CD14-positive monocyte (primary cell): ENCODE results near the gene RNF19B. TPM values are rescaled to one million over a fixed set of nuclear protein-coding genes. Genes with fewer than 3 reads are reported as not detected.
A peak's percentile ranks its signal among the peaks of the same experiment; 100 is the strongest.

ENCODE experiments used
- DNase-seq, 3 donors: peaks; one replicate each; pipeline ENCODE4 v3.0.0-alpha.2; 2011 to 2022
- H2AFZ ChIP-seq: 2 replicates; pipeline ENCODE4 v1.6.0; 2012; ENCODE audit warnings: mild to moderate bottlenecking, low read depth, low read length, inconsistent platforms; ENCODE audit not compliant: insufficient read depth, poor library complexity, severe bottlenecking
- H3K27ac ChIP-seq, 2 donors: 1 replicate in 1 of 2; 2 replicates in 1 of 2; pipeline ENCODE4 v1.5.1; 2012 to 2013; ENCODE audit warnings: low read length in 2 of 2, control low read depth in 1 of 2, inconsistent platforms in 1 of 2, low read depth in 1 of 2, mild to moderate bottlenecking in 1 of 2
- H3K27me3 ChIP-seq, 2 donors: one replicate each; pipeline versions ENCODE4 v1.6.0 to v1.6.1; 2011 to 2013; ENCODE audit warnings: low read length in 2 of 2; ENCODE audit not compliant: control insufficient read depth in 2 of 2, insufficient read depth in 2 of 2
- H3K36me3 ChIP-seq, 2 donors: replicated peaks in 1 of 2; 1 replicate in 1 of 2; 2 replicates in 1 of 2; pipeline versions ENCODE4 v1.5.1 to v1.6.1; 2012 to 2013; ENCODE audit warnings: low read length in 2 of 2, control low read depth in 1 of 2, inconsistent platforms in 1 of 2, mild to moderate bottlenecking in 1 of 2; ENCODE audit not compliant: insufficient read depth in 2 of 2, control insufficient read depth in 1 of 2
- H3K4me1 ChIP-seq, 2 donors: 1 replicate in 1 of 2; 2 replicates in 1 of 2; pipeline versions ENCODE4 v1.5.1 to v1.6.1; 2012 to 2013; ENCODE audit warnings: low read length in 2 of 2, control low read depth in 1 of 2, inconsistent platforms in 1 of 2, mild to moderate bottlenecking in 1 of 2, moderate library complexity in 1 of 2; ENCODE audit not compliant: insufficient read depth in 2 of 2, control insufficient read depth in 1 of 2
- H3K4me2 ChIP-seq: replicated peaks from 2 replicates; pipeline ENCODE3; 2012; ENCODE audit warnings: low read length, moderate library complexity, mild to moderate bottlenecking; ENCODE audit not compliant: poor library complexity, severe bottlenecking; ENCODE audit errors: extremely low read depth
- H3K4me3 ChIP-seq, 3 experiments: fragments of 200-600 bp in 1 of 3; sonication (generic) in 1 of 3; replicated peaks in 1 of 3; 1 replicate in 2 of 3; 2 replicates in 1 of 3; pipeline ENCODE4 v1.5.1; 2011 to 2013; ENCODE audit warnings: low read length in 3 of 3, mild to moderate bottlenecking in 3 of 3, control low read depth in 2 of 3, low read depth in 2 of 3, inconsistent platforms in 1 of 3, moderate library complexity in 1 of 3
- H3K79me2 ChIP-seq: 2 replicates; pipeline ENCODE4 v1.6.0; 2012; ENCODE audit warnings: mild to moderate bottlenecking, control low read depth, inconsistent platforms, low read length, moderate library complexity; ENCODE audit not compliant: insufficient read depth
- H3K9ac ChIP-seq: 2 replicates; pipeline ENCODE4 v1.6.0; 2017; ENCODE audit warnings: low read length, mild to moderate bottlenecking; ENCODE audit not compliant: insufficient read depth, poor library complexity, severe bottlenecking
- H3K9me3 ChIP-seq, 2 donors: replicated peaks in 1 of 2; 1 replicate in 1 of 2; 2 replicates in 1 of 2; pipeline versions ENCODE4 v1.5.1 to v1.6.1; 2012 to 2013; ENCODE audit warnings: low read length in 2 of 2, control low read depth in 1 of 2; ENCODE audit not compliant: control insufficient read depth in 1 of 2, insufficient read depth in 1 of 2
- H4K20me1 ChIP-seq: 2 replicates; pipeline ENCODE4 v1.6.0; 2012; ENCODE audit warnings: mild to moderate bottlenecking, low read length, control low read depth, moderate library complexity; ENCODE audit not compliant: insufficient read depth
- H3K27ac Mint-ChIP-seq, 7 donors: one replicate each; pipeline ENCODE4 v1.8.0; 2020; ENCODE audit warnings: mild to moderate bottlenecking in 7 of 7, mixed read lengths in 7 of 7, moderate library complexity in 6 of 7, inconsistent platforms in 2 of 7
- H3K27me3 Mint-ChIP-seq, 3 donors: one replicate each; pipeline ENCODE4 v1.8.0; 2021 to 2022; ENCODE audit warnings: low read depth in 3 of 3, mild to moderate bottlenecking in 3 of 3, mixed read lengths in 3 of 3, moderate library complexity in 3 of 3, inconsistent platforms in 1 of 3
- H3K36me3 Mint-ChIP-seq, 2 donors: one replicate each; pipeline ENCODE4 v1.8.0; 2020; ENCODE audit warnings: mixed read lengths in 2 of 2, inconsistent platforms in 1 of 2, mild to moderate bottlenecking in 1 of 2
- H3K4me1 Mint-ChIP-seq: one replicate; pipeline ENCODE4 v1.8.0; 2020; ENCODE audit warnings: mild to moderate bottlenecking, mixed read lengths
- H3K4me3 Mint-ChIP-seq, 2 donors: one replicate each; pipeline ENCODE4 v1.8.0; 2020; ENCODE audit warnings: mild to moderate bottlenecking in 2 of 2, mixed read lengths in 2 of 2, moderate library complexity in 1 of 2
- H3K9me3 Mint-ChIP-seq, 7 donors: one replicate each; pipeline ENCODE4 v1.8.0; 2020 to 2022; ENCODE audit warnings: mixed read lengths in 7 of 7, mild to moderate bottlenecking in 6 of 7, moderate library complexity in 6 of 7, inconsistent platforms in 2 of 7
- CTCF ChIP-seq: fragments of 200-600 bp; IDR thresholded peaks from one replicate; pipeline ENCODE4 v1.8.0; 2022; ENCODE audit warnings: antibody characterized with exemption, mild to moderate bottlenecking
- WGBS: methylation state at CpG from one replicate; pipeline ENCODE4 v1.1.5; 2013; ENCODE audit warnings: missing lambda C conversion rate; ENCODE audit not compliant: insufficient coverage; 5-methylcytosine and 5-hydroxymethylcytosine counted together
- intact Hi-C, 2 donors: fragments of 100-400 bp; cut with micrococcal nuclease; formaldehyde crosslinking; loops; one replicate each; pipeline versions ENCODE4 v1.15.0 to v1.15.1; 2023
- polyA plus RNA-seq, 3 donors: library from polyadenylated mRNA; depleted of rRNA in 1 of 3; unstranded in 2 of 3; stranded (reverse) in 1 of 3; fragments of 300-500 nt in 2 of 3; fragments of >200 nt in 1 of 3; fragmentation: Illumina TruSeq in 2 of 3; gene quantifications; 1 replicate in 2 of 3; 2 replicates in 1 of 3; pipeline ENCODE4 v1.2.3, GENCODE V29; 2012 to 2021

RNF19B gene
- polyA plus RNA-seq, 3 donors = 4.1 to 106 (median 5.8) TPM

GRCh38 chr1:32949519-32949918, 15.1 kb downstream of the RNF19B start:
- no peaks in the 10 kb centered on the region for H3K9me3 ChIP-seq
- peaks cover 43 to 75% of the 10 kb centered on the region in 2 donors for H3K36me3 ChIP-seq
- H3K4me1 ChIP-seq = peaks cover 0 to 5% of the 10 kb centered on the region in 2 donors
- peak overlapping the region in 2 of 7 donors; percentile 18 to 27 for H3K27ac Mint-ChIP-seq
- intact Hi-C loops = no loop called here
- peaks cover 100% of the 10 kb centered on the region for H4K20me1 ChIP-seq
- no peak overlapping the region for H3K9ac ChIP-seq
- H3K4me3 Mint-ChIP-seq = no peak overlapping the region
- no peak overlapping the region for H3K4me3 ChIP-seq
- H2AFZ ChIP-seq = no peak overlapping the region
- no peaks in the 10 kb centered on the region for H3K27me3 ChIP-seq
- 100% methylated on average over 4 of the region's 5 CpGs for WGBS
- H3K4me1 Mint-ChIP-seq = peaks cover 11% of the 10 kb centered on the region
- H3K79me2 ChIP-seq = peaks cover 57% of the 10 kb centered on the region
- H3K9me3 Mint-ChIP-seq = no peaks in the 10 kb centered on the region
- no peak overlapping the region for H3K27ac ChIP-seq
- peaks cover 59 to 74% of the 10 kb centered on the region in 2 donors for H3K36me3 Mint-ChIP-seq
- no peak for TF ChIP-seq CTCF
- DNase-seq = no peak
- no peaks in the 10 kb centered on the region for H3K27me3 Mint-ChIP-seq
- no peak overlapping the region for H3K4me2 ChIP-seq

GRCh38 chr1:32948905-32949304, 15.7 kb downstream of the RNF19B start:
- Histone ChIP-seq H3K27ac (no peak overlapping the region), H3K4me1 (peaks cover 0 to 4% of the 10 kb centered on the region in 2 donors), H3K9ac (no peak overlapping the region), H4K20me1 (peaks cover 100% of the 10 kb centered on the region), H3K9me3 (no peaks in the 10 kb centered on the region), H3K27me3 (no peaks in the 10 kb centered on the region), H3K4me3 (no peak overlapping the region), H3K36me3 (peaks cover 49 to 82% of the 10 kb centered on the region in 2 donors), H3K79me2 (peaks cover 51% of the 10 kb centered on the region), H2AFZ (no peak overlapping the region), H3K4me2 (no peak overlapping the region)
- peaks cover 11% of the 10 kb centered on the region for H3K4me1 Mint-ChIP-seq
- H3K9me3 Mint-ChIP-seq = no peaks in the 10 kb centered on the region
- H3K27ac Mint-ChIP-seq = no peak overlapping the region
- H3K4me3 Mint-ChIP-seq = no peak overlapping the region
- no peaks in the 10 kb centered on the region for H3K27me3 Mint-ChIP-seq
- DNase-seq = no peak
- 75% methylated on average over 1 of the region's 1 CpG for WGBS
- intact Hi-C loops = no loop called here
- TF ChIP-seq CTCF = no peak
- peaks cover 65 to 75% of the 10 kb centered on the region in 2 donors for H3K36me3 Mint-ChIP-seq
